Brain microvascular endothelial cell (primary cell): Measurements from ENCODE around the gene TMEM131L.
A peak's percentile ranks its signal among the peaks of the same experiment; 100 is the strongest.

Source experiments
- DNase-seq: peaks from one replicate; pipeline ENCODE4 v3.0.0-alpha.2; 2020
- H3K27ac ChIP-seq: fragments of 250-450 bp; sonication (Bioruptor Pico); 2 replicates; pipeline ENCODE4 v1.5.1; 2020; ENCODE audit warnings: mild to moderate bottlenecking, moderate library complexity
- H3K27me3 ChIP-seq: fragments of 250-450 bp; sonication (Bioruptor Pico); replicated peaks from 2 replicates; pipeline ENCODE4 v1.5.1; 2020; ENCODE audit warnings: mild to moderate bottlenecking
- H3K36me3 ChIP-seq: fragments of 250-450 bp; sonication (Bioruptor Pico); replicated peaks from 2 replicates; pipeline ENCODE4 v1.5.1; 2020; ENCODE audit warnings: mild to moderate bottlenecking
- H3K4me3 ChIP-seq: 2 replicates; pipeline ENCODE4 v1.5.1; 2011; ENCODE audit warnings: low read depth, mild to moderate bottlenecking, control low read depth, low read length, moderate library complexity
- CTCF ChIP-seq: IDR thresholded peaks from 2 replicates; pipeline ENCODE4 v1.5.1; 2011; ENCODE audit warnings: low read depth, mild to moderate bottlenecking, moderate library complexity, low read length, control low read depth, inconsistent platforms; ENCODE audit errors: missing control alignments
- in situ Hi-C: cut with HindIII; loops from 2 replicates; pipeline ENCODE4 v1.10.0; 2017; ENCODE audit warnings: low sequenced_read_pairs, low pct_ligation_motif_present

The TMEM131L gene

GRCh38 chr4:153684971-153685371 is 218.8 kb downstream of the TMEM131L start:
- in situ Hi-C loops = no loop called here
- H3K27ac ChIP-seq = no peak overlapping the region
- DNase-seq = no peak

More at GRCh38 chr4:153684971-153685371, 218.8 kb downstream of the TMEM131L start:
- Histone ChIP-seq H3K4me3 (peak overlapping the region; percentile 59), H3K27me3 (no peaks in the 10 kb centered on the region), H3K36me3 (no peaks in the 10 kb centered on the region)
- TF ChIP-seq CTCF = no peak
